Midbrain (tissue), 1 donor: ENCODE measurements around the gene ADCY10.
"Not testable (repeated sequence)": the region's sequence is repeated elsewhere in the genome, so short reads cannot be mapped to it uniquely, and the experiment has no call there.

Experiments used
- DNase-seq: peaks from one replicate; lab custom pipeline; 2025; lab: John Stamatoyannopoulos, UW

The ADCY10 gene

DNA sequence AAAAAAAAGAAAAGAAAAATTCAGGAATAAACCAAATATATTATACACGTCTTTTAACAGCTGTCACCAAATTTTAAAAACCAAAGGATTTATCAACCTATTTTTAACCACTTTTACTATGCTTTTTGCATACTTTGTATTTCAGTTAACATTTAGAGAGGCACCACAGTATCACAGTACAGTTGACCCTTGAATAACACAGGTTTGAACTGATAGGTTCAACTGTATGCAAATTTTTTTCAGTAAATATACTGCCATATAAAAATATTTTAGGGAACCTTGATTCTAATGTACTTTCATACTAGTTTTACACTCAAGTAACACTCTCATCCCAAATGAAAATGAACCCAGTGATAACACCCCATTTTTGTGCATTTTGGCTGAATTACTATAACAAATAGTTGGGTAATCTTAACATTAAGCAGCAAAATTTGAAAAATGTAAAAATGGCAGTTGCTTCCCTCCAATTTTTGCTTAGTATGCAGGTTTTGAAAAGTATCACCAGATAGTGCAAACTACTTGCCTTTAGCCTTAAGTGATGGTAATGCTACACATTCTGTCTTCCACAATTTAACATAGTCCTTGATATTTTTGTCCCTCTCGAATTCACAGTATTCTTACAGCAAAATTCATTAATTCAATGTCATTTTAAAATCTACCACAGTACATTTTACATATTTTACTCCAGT lies 10.8 kb upstream of the ADCY10 start:
- no peak for DNase-seq

DNA sequence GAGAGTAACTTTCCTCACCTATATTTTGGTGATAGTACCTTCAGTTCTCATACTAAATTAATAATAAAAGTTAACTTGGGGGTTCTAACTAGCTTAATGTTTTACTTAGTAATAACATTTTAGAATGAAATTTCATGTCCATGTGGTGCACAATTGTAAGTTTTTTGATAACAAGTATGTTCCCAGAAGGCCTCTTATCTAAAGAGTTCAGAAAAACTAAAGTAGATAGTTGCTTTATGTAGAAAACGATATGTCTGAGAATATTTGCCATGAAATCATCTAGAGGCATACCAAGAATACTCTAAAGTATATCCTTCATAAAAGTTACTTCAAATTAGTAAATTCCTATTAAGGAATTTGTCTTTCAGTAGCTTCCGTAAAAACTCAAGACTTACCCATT lies 10.2 kb upstream of the ADCY10 start:
- DNase-seq = no peak

DNA sequence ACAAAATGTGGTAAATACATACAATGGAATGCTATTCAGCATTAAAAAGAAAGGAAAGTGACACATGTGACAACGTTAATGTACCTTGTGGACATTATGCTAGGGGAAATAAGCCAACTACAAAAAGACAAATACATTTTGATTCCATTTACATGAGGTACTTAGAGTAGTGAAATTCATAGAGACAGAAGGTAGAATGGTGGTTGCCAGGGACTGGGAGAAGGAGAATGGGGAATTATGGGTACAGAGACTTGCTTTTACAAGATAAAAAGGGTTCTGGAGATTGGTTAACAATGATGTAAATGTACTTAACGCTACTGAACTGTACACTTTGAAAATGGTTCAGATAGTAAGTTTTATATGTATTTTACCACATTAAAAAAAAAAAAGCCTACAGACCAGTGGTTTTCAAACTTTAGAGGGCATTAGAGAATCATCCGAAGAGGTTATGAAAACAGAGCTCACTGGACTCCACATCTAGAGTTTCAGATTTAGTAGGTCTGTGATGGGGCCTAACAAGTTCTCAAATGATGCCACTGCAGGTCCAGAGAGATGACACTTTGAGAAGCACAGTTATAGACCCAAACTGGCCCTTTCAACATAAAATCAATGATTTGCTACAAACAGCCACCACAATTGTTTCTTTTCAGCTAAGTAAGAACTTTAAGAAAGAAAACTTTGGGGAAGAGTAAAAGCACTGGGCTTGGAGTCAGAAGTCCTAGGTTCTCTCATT lies 9.6 kb upstream of the ADCY10 start:
- no peak for DNase-seq

DNA sequence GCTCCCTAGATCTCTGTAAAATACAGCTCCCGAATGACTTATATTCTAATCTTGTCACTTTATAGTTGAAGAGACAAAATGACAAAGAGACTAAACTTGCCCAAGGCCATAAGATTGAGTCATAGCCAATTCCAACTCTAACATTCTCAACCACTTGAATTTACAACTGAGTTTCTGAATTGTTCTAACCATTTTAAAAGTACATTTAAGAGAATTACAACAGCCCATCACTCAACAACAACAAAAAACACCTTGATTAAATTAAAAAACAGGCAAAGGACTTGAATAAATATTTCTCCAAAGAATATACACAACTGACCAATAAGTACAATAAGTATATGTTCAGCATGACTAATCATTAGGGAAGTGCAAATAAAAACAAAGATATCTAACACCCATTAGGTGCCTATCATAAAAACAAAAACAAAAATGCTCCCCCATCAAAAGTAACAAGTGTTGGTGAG lies 8.7 kb upstream of the ADCY10 start:
- no peak for DNase-seq

DNA sequence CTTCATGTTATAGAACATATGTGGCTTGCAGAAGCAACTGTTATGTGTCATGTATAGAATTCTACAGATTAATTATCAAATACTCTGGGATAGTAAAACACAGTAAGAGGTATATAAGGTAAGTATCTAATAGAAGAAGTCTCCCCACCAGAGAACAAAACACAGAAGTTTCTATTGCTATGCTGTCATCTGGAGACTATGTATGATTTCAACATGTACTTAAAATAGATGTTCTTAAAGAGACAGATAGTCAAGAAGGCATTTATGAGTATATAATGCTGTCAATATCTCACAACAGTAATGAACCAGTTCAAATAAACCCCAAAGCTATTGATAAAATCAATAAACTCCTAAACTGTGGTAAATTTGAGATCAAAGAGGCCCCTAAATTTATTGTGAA lies 8.1 kb upstream of the ADCY10 start:
- no peak for DNase-seq

DNA sequence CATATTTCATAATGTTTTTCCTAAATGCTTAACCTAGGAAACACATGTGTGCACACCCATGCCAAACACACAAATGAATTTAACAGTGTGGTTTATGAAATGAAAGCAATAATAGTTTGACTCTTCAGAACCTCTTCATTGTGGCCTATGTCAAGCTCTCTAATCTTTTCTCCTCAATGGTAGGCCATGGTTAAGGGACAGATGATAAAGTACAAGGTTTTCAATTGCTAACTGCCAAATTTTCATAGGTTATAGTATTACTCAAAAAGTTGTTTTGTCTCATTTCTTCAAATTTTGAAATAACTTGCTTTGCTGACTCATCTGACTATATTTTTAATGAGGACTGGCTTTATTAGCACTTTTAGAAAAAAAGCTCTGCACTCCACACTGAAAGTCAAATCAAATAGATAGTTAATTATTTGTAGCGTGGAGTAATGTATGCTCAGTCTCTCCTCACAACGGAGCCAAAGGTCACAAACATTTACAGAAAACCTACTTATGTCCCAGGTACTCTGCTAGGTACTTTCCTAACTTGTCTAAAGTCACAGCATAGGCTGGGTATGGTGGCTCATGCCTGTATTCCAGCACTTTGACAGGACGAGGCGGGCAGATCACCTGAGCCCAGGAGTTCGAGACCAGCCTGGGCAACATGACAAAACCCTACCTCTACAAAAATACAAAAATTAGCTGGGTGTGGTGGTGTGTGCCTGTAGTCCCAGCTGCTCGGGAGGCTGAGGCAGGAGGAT lies 3.0 kb upstream of the ADCY10 start:
- no peak for DNase-seq

DNA sequence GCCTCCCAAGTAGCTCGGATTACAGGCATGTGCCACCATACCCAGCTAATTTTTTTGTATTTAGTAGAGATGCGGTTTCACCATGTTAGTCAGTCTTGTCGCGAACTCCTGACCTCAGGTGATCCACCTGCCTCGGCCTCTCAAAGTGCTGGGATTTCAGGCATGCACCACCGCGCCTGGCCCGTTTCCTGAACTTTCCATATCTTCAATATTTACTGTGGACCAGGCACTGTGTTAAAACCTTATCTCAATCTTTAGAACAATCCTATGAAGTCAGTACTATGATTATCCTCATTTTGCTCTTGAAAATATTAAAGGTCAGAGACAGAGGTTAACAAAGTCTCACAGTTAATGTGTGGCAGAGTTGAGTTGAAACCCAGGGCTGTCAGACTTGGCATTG lies 1.6 kb upstream of the ADCY10 start:
- DNase-seq = no peak

DNA sequence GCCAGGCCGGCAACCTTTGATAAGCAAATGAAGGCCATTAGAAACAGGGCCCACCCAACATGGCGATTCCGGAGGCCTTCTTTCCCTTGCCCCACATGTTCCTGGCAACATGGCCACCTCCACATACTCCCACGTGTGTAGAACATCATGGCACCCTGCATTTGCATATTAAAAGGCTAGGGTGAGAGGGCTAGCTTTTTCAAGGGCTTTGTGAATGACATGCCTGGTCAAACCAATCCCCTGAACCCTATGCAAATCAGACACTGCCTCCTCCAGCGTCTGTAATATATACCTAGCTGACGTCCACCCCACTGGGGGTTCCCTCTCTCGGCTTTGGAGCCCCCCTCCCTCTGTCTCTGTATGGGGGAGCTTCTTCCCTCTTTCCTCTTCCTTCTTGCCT lies 1.6 kb downstream of the ADCY10 start:
- DNase-seq = no peak

DNA sequence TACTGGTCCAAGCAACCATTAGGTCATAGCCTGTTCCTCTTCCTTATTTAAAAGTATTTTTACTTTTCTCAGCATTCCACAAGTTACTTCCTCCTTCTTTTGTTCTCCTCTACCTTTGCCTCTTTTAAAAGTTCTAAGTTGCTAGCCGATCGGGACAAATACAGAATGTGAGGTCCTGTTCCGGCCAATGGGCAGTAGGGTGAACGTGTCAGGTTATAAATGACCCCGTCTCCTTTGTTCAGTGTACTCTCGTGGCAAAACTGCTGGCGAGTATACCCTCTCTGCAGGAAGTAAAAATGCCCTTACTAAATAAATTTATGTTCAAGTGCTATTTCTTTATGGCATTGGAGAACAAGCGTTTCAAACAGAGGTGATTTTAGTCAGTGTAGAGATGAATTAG lies 2.5 kb downstream of the ADCY10 start:
- no peak for DNase-seq

DNA sequence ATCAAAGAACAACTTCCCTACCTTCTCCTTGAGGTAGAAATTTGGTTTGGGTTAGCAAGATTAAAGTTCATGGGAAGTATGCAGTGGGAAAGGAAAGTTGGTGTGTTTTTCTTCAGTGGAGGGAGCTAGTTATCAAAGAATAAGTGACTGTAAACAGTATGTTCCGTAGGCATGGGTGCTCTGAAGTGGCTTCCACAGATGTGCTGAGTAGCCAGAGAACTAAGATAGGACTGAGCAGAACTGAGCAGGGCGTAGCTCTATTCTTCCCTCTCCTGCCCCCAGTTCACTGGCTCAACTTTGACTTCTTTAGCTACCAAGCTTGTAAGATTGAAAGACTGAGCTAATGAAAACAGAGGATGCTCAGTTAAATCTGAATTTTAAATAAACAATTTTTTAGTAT lies 3.4 kb downstream of the ADCY10 start:
- no peak for DNase-seq

DNA sequence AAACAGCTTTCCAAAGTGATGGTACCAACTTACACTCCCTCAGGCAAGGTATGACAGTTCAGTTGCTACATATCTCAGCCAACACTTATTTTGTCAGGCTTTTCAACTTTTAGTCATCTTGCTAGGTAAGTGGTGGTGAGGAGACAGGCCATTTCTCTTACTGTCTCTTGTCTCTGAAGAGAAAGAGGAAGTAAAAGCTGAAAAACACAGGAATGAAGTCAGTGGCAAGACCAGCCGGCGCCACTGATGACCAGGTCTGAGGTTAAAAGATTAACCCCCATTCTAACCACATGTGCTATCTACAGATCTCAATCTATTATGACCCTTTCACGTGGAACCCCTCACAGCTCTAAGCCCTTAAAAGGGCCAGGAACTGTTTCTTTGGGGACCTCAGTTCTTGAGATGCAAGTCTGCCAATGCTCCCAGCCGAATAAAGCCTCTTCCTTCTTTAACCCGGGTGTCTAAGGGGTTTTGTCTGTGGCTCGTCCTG lies 4.2 kb downstream of the ADCY10 start:
- no peak for DNase-seq

DNA sequence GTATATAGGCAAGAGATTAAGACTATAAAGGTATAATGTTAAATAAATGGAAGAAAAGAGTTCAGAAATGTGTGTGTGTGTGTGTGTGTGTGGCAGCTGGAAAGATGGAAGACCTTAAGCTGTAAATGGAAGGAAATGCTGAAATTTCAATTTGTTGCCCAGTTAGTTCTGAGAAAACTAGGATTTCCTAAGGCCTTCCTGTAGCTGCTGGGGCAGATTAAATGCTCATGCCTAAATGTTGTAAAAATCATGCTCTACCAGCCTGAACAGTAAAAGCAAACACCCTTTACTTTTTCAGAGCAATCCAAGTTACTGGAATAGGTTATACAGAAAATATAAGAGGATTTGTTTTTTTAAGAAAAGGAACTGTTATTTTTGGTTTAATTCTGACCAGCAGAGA lies 8.3 kb downstream of the ADCY10 start:
- DNase-seq = no peak

DNA sequence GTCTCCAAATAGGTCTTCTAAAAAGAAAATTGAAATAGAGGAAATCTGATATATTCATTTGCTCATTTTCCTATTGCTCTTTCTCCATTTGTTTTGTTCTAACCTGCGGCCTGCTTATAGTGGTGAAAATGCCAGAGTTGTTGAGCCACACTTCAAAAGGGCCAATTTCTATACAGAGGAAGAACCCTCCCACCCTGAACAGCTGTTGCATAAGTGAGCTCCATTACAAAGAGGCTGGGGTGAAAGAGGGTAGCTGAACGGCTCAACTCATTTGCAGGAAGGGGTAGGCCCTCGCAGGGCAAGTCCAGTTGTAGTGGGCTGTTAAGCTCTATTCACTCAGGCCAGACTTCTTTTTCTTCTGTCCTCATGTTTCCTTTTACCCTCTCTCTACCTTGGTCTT lies 8.8 kb downstream of the ADCY10 start:
- no peak for DNase-seq

DNA sequence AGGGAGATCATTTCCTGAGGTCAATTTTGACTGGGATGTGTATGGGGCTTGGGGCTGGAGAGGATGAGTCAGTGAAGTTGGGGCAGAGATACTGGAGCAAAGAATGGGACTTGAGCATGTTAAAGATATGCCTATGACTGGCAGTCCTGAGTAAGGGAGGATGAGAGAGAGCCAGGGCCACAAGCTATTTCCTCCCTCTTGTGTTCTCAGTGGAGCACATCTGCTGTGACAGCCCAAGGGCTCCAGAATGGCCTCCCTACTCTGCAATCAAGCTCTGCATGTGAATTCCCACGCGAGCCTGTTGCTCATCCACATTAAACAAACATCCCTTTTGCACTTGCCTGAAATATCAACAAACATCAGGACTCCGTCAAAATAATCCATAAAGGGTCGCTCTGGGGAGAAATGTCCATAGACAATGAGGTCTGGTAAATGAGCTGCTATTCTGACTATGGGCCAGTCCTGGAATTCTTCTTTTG lies 9.2 kb downstream of the ADCY10 start:
- no peak for DNase-seq

DNA sequence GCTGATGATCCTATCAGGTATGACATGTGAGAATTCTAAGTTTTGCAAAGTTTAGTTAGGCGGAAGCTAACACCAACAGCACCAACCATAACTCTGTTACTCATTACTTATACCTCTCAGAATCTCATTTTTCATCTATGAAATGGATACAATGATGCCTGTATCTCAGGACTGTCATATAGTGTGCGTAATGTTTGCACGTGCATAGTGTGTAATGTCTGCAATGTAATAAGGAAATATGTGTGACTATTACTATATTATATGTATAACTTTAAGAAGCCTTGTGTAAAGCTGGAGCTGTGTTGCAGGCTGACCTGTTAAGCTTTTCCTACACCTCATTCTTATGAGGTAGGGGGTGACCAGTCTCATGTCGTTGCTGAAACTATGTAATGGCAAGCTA lies 13.0 kb downstream of the ADCY10 start:
- DNase-seq = no peak

DNA sequence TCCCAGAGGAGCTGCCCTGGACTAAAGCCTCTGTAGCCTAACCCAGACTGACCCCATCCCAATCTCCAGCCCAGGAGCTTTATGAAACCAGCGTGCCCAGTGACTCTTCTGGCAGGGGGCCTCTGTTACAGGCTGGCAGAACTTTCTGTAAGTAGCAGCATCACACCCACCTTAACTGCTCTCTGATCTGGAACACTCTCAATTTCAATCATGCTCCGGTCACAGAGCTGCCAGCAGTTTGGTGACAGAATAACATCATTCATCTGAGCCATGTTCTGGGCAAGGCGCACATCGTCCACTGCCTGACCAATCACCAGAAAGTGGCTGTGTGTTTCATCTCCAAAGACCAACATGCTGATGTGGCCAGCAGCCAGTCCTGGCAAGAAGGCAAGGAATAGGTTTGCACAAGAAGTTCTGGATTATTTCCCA lies 14.7 kb downstream of the ADCY10 start:
- DNase-seq = no peak

DNA sequence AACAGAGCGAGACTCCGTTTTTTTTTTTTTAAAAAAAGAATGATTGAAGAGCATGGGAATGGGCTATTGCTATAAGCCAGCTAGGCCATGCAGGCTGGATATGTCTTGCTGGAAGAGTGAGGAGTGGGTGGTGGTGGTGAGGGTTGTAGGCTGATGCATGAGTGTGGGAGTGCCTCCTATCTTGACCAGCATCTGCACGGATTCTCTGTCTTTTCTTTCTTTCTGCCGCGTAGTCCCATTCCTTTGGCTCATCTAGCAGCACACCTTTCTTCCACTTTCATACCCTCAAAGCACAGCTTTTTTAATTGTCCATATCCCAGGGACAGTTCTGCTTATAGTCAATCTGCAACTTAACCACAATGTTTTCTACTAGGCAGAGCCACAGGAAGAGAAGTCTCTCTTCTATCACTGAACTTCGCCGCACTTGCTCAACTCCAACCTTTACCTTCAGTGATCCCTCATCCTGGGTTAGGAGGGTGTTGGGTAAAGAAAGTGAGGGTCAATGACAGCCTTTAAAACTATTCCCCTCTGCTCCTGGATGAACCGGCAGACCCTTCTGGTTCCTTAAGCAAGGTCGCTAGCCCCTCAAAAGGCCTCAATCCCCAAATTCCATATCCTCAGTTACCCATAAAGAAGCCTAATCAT lies 15.2 kb downstream of the ADCY10 start:
- DNase-seq = no peak

DNA sequence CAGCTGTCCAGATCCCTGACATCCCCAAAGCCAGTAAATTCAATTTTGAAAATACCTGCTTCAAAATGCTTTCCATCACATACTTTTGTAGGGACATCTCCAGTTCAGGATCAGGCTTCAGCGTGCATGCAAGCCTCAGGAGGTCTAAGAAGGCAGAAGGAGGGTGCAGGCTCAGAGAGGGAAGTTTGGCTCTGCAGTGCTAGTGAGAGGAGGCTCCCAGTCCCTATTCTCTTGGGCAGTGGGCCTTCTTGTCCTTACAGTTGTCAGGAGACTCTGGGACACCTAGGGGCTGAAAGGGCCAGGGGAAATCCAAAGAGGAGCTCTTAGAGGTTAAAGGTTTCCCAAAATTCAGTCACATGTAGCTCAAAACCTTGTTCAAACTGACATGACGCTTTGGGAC lies 20.1 kb downstream of the ADCY10 start:
- DNase-seq = no peak

DNA sequence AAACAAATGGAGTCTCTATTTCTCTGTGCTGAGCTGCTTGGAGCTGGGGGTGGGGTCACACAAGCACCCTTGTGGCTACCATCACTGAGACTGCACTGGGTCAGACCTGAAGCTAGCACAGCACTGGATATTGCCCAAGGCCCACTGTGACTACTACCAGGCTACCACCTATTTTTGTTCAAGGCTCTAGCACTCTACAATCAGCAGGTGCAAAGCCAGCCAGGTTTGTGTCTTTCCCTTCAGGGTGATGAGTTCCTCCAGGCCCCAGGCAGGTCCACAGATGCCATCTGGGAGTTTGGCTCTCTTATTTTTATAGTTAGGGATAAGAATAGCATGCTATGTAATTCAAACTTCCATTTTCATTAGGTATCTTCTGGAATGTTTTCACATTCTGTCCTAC lies 23.5 kb downstream of the ADCY10 start:
- DNase-seq = no peak

DNA sequence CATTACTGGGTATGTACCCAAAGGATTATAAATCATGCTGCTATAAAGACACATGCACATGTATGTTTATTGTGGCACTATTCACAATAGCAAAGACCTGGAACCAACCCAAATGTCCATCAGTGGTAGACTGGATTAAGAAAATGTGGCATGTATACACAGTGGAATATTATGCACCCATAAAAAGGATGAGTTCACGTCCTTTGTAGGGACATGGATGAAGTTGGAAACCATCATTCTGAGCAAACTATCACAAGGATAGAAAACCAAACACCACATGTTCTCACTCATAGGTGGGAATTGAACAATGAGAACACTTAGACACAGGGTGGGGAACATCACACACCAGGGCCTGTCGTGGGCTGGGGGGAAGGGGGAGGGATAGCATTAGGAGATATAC lies 26.7 kb downstream of the ADCY10 start:
- not testable (repeated sequence) for DNase-seq

DNA sequence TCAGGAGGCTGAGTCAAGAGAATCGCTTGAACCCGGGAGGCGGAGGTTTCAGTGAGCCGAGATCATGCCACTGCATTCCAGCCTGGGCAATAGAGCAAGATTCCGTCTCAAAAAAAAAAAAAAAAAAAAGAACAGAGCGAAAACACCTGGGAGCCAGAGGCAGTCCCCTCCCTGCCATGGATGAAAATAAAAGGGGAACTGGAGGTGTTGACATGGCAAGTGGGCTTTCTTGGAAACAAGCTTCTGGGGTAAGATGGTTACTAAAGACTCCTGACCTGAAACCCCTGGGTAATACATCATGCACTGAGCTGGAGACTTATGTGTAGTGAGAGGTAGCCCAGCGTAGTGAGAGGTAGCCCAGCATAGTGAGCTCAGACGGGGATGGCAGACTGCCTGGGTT lies 31.6 kb downstream of the ADCY10 start:
- no peak for DNase-seq

DNA sequence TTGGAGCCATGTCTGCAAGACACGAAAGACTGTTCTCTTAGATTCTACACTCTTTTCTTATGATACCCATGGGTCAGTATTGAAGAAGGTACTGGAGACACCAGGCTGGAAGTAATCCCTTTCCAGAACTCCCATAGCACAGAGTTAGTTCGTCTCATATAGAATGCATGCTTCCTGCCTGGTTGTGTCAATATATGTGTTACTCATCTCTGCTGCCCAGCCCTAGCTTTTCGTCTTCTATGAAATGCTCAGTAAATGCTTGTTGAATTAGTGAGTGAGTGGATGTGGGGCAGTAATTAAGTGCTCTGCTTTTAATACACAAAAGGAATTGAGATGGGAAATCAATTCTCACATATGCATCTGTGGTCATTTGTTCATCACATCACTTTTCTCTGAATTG lies 32.1 kb downstream of the ADCY10 start:
- DNase-seq = no peak
